ENCODE results near the gene CD163L1.

Gene CD163L1

GRCh38 chr12:7321624-7322023 lies 122.3 kb downstream of the CD163L1 start:
- no peak for DNase-seq

DNA sequence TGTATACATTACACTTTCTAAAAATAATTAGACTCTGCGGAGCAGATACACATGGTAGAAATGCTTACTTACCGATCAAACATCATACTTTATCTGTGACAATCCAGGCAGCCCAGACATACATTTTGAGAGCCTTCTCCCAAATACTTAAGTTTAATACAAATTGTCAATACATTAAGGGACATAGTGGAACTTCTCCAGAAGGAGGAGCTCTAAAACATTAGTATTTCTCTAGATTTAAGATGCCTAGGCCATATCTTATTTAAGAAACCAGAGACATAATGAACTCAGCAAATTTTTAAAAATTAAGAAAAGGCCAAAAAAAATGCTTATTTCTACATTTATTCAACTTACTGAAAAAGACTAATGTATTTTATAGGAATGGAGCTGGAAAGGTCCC lies 124.0 kb downstream of the CD163L1 start:
- no peak for DNase-seq

DNA sequence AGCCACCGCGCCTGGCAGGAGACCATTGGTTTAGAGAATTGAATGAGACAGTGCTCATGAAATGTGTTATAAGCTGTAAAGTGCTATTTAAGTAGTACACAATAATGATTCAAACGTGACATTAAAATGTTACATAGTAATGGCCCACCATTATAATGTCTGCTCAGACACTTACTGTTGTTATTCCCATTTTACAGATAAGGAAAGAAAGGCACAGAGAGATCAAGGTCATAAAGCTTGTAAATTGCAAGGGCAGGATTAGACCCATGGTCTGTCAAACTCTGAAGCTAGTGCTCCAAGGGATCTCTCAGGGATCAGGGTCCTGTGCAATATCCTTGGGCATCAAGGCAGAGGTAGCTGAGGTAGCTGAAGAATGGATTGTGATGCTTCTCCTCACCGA lies 133.9 kb downstream of the CD163L1 start:
- DNase-seq: no peak

All from CD4-positive, alpha-beta T cell treated with Interleukin-17A for 4 hours (primary cell).